ENCODE measurements around the gene CDH23.

CDH23 gene

GRCh38 chr10:71531485-71532446 lies 135.0 kb downstream of the CDH23 start:
- H3K79me2 ChIP-seq, result no peaks in the 10 kb centered on the region
- H3K9ac ChIP-seq, result no peak overlapping the region
- no peak overlapping the region for H2AFZ ChIP-seq
- TF ChIP-seq CTCF (IDR thresholded peaks at IDR 0.05), result no peak
- no peak overlapping the region for H3K4me2 ChIP-seq (ENCODE audit: low read length)
- no peaks in the 10 kb centered on the region for H3K27me3 ChIP-seq (ENCODE audit: control insufficient read depth, insufficient read depth, low read length)
- peaks cover 21% of the 10 kb centered on the region for H3K4me1 ChIP-seq
- H3K27ac ChIP-seq, result no peak overlapping the region
- H3K4me3 ChIP-seq (ENCODE audit: low read depth, low read length), result no peak overlapping the region
- no peaks in the 10 kb centered on the region for H3K9me3 ChIP-seq (ENCODE audit: control insufficient read depth, low read length)
- H3K36me3 ChIP-seq (ENCODE audit: control insufficient read depth, insufficient read depth, low read length), result no peaks in the 10 kb centered on the region

GRCh38 chr10:71532878-71533277 lies 136.2 kb downstream of the CDH23 start:
- Histone ChIP-seq H2AFZ (no peak overlapping the region), H3K27me3 (ENCODE audit: control insufficient read depth, insufficient read depth, low read length) (no peaks in the 10 kb centered on the region), H3K4me2 (ENCODE audit: low read length) (no peak overlapping the region), H3K36me3 (ENCODE audit: control insufficient read depth, insufficient read depth, low read length) (no peaks in the 10 kb centered on the region), H3K27ac (no peak overlapping the region), H3K79me2 (no peaks in the 10 kb centered on the region), H3K9me3 (ENCODE audit: control insufficient read depth, low read length) (no peaks in the 10 kb centered on the region), H3K9ac (no peak overlapping the region), H3K4me3 (ENCODE audit: low read depth, low read length) (no peak overlapping the region), H3K4me1 (peaks cover 10% of the 10 kb centered on the region)
- TF ChIP-seq CTCF (IDR thresholded peaks at IDR 0.05), result no peak

- Histone ChIP-seq H3K4me2 (ENCODE audit: low read length) (no peak overlapping the region), H3K9me3 (ENCODE audit: control insufficient read depth, low read length) (no peaks in the 10 kb centered on the region), H3K4me3 (ENCODE audit: low read depth, low read length) (no peak overlapping the region), H3K36me3 (ENCODE audit: control insufficient read depth, insufficient read depth, low read length) (no peaks in the 10 kb centered on the region), H3K27me3 (ENCODE audit: control insufficient read depth, insufficient read depth, low read length) (no peaks in the 10 kb centered on the region), H2AFZ (no peak overlapping the region), H3K27ac (no peak overlapping the region), H3K4me1 (peaks cover 8% of the 10 kb centered on the region), H3K79me2 (no peaks in the 10 kb centered on the region), H3K9ac (no peak overlapping the region)
- TF ChIP-seq CTCF (IDR thresholded peaks at IDR 0.05), result no peak
Measured at GRCh38 chr10:71533936-71534335, 137.2 kb downstream of the CDH23 start.

GRCh38 chr10:71534568-71535194 lies 138.0 kb downstream of the CDH23 start:
- H3K27ac ChIP-seq, result no peak overlapping the region
- no peaks in the 10 kb centered on the region for H3K27me3 ChIP-seq (ENCODE audit: control insufficient read depth, insufficient read depth, low read length)
- H3K4me3 ChIP-seq (ENCODE audit: low read depth, low read length), result no peak overlapping the region
- H3K9me3 ChIP-seq (ENCODE audit: control insufficient read depth, low read length), result no peaks in the 10 kb centered on the region
- H2AFZ ChIP-seq, result peak overlapping the region; percentile 12
- H3K4me1 ChIP-seq, result peaks cover 8% of the 10 kb centered on the region
- no peak overlapping the region for H3K4me2 ChIP-seq (ENCODE audit: low read length)
- H3K36me3 ChIP-seq (ENCODE audit: control insufficient read depth, insufficient read depth, low read length), result no peaks in the 10 kb centered on the region
- no peak for TF ChIP-seq CTCF (IDR thresholded peaks at IDR 0.05)
- no peaks in the 10 kb centered on the region for H3K79me2 ChIP-seq
- H3K9ac ChIP-seq, result no peak overlapping the region
